Cardiac fibroblast (primary cell): ENCODE results near the gene MT1B.

Source experiments
- DNase-seq, 2 donors: peaks; one replicate each; pipeline versions ENCODE4 v3.0.0 to v3.0.0-alpha.2; 2010; ENCODE audit warnings: low read depth in 2 of 2
- H3K4me3 ChIP-seq, 2 donors: replicated peaks in 1 of 2; 1 replicate in 1 of 2; 2 replicates in 1 of 2; pipeline ENCODE4 v1.5.1; 2011; ENCODE audit warnings: low read depth in 2 of 2, low read length in 2 of 2, mild to moderate bottlenecking in 2 of 2, moderate library complexity in 1 of 2
- CTCF ChIP-seq: IDR thresholded peaks from one replicate; pipeline ENCODE4 v1.5.1; 2011; ENCODE audit warnings: low read depth, mild to moderate bottlenecking, low read length, inconsistent platforms

MT1B gene

GRCh38 chr16:56611281-56611833, 40.3 kb upstream of the MT1B start:
- DNase-seq: peak; percentile 75 to 81
- TF ChIP-seq CTCF: no peak
- H3K4me3 ChIP-seq: peak overlapping the region in 1 of 2 donors; percentile 64

- DNase-seq: no peak
- no peak overlapping the region for H3K4me3 ChIP-seq
- no peak for TF ChIP-seq CTCF
Measured at GRCh38 chr16:56613706-56614105, 38.0 kb upstream of the MT1B start.

- H3K4me3 ChIP-seq: no peak overlapping the region
- no peak for TF ChIP-seq CTCF
- peak in 1 of 2 donors; percentile 82 for DNase-seq
Measured at GRCh38 chr16:56614549-56614991, 37.1 kb upstream of the MT1B start.

GRCh38 chr16:56615353-56615752, 36.3 kb upstream of the MT1B start:
- H3K4me3 ChIP-seq: no peak overlapping the region
- TF ChIP-seq CTCF: no peak
- DNase-seq: peak; percentile 36 to 71

GRCh38 chr16:56616608-56617211, 35.0 kb upstream of the MT1B start:
- DNase-seq: no peak
- peak overlapping the region; percentile 25 to 60 for H3K4me3 ChIP-seq
- TF ChIP-seq CTCF: no peak

- H3K4me3 ChIP-seq: peak overlapping the region; percentile 25 to 60
- no peak for TF ChIP-seq CTCF
- DNase-seq: peak; percentile 78
Measured at GRCh38 chr16:56617212-56618085, 34.2 kb upstream of the MT1B start.
